ENCODE results near the gene SEMA3A.

GRCh38 chr7:83987764-83988163 is 206.8 kb downstream of the SEMA3A start:
- TF ChIP-seq CTCF (IDR thresholded peaks at IDR 0.05; ENCODE audit: poor library complexity, severe bottlenecking), result no peak
- TF ChIP-seq EP300 (conservative IDR thresholded peaks at IDR 0.05; ENCODE audit: poor library complexity, severe bottlenecking), result no peak
- no peak for TF ChIP-seq EZH2 (IDR thresholded peaks at IDR 0.05; ENCODE audit: borderline replicate concordance, insufficient read depth, low read length, poor library complexity, severe bottlenecking)

Measured in neural cell (in vitro differentiated cells).